GM12892 (cell line): ENCODE data around the gene G6PD.

ENCODE experiments used
- POLR2A ChIP-seq: IDR thresholded peaks from 2 replicates; pipeline ENCODE4 v1.6.1; 2011; ENCODE audit warnings: low read depth, low read length, control low read depth
- TAF1 ChIP-seq: IDR thresholded peaks from 2 replicates; pipeline ENCODE4 v1.6.1; 2011; ENCODE audit warnings: low read depth, mild to moderate bottlenecking, control low read depth, low read length, borderline replicate concordance

- TF ChIP-seq POLR2A (no peak), TAF1 (no peak)
Observed at GRCh38 chrX:154525606-154526490, 20.8 kb downstream of the G6PD start.
